ENCODE data around the gene GATB.

GATB gene

DNA sequence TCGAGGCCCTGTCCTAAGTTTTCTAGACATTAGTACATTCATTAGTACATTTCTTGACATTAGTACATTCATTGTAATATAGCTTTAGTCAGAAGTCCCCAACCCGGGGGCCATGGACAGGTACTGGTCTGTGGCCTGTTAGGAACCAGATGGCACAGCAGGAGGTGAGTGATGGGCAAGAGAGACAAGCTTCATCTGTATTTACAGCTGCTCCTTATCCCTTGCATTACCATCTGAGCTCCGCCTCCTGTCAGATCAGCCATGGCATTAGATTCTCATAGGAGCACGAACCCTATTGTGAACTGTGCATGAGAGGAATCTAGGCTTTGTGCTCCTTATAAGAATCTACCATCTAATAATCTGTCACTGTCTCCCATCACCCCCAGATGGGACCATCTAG, 48.0 kb downstream of the GATB start:
- Histone ChIP-seq H3K36me3 (ENCODE audit: insufficient read depth, low read length) (no peaks in the 10 kb centered on the region; the same call in 1 of the 2 replicates), H3K4me1 (ENCODE audit: insufficient read depth, low read length) (no peaks in the 10 kb centered on the region), H3K9ac (ENCODE audit: low read depth, low read length) (no peak overlapping the region), H3K9me3 (ENCODE audit: control insufficient read depth, insufficient read depth, low read length) (no peaks in the 10 kb centered on the region)

DNA sequence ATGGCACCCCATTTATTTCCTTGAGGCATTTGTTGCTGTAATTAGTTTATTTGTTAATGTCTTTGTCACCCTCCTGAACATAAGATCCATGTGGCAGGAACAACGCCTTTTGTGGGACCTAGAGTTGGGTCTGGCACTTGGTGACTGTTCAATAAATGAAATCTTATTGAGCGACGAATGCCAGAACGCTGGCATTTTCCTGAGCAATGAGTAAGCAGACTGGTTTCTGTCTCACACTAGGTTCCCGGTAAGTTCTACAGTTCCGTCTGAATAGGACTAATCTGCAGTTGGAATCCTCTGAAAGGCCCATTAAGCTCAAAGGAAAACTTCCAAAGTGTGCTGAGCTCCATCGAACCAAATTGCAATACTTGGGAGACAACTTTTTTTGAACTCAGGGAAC, 49.2 kb downstream of the GATB start:
- H3K9me3 ChIP-seq (ENCODE audit: control insufficient read depth, insufficient read depth, low read length), result no peaks in the 10 kb centered on the region
- H3K36me3 ChIP-seq (ENCODE audit: insufficient read depth, low read length), result no peaks in the 10 kb centered on the region; the same call in 1 of the 2 replicates
- H3K9ac ChIP-seq (ENCODE audit: low read depth, low read length), result no peak overlapping the region
- no peaks in the 10 kb centered on the region for H3K4me1 ChIP-seq (ENCODE audit: insufficient read depth, low read length)

GRCh38 chr4:151709587-151709986, 51.2 kb downstream of the GATB start:
- Histone ChIP-seq H3K9ac (ENCODE audit: low read depth, low read length) (no peak overlapping the region), H3K9me3 (ENCODE audit: control insufficient read depth, insufficient read depth, low read length) (no peaks in the 10 kb centered on the region), H3K36me3 (ENCODE audit: insufficient read depth, low read length) (no peaks in the 10 kb centered on the region; the same call in 1 of the 2 replicates), H3K4me1 (ENCODE audit: insufficient read depth, low read length) (no peaks in the 10 kb centered on the region)

- Histone ChIP-seq H3K4me1 (ENCODE audit: insufficient read depth, low read length) (no peaks in the 10 kb centered on the region), H3K9me3 (ENCODE audit: control insufficient read depth, insufficient read depth, low read length) (no peaks in the 10 kb centered on the region), H3K36me3 (ENCODE audit: insufficient read depth, low read length) (no peaks in the 10 kb centered on the region; the same call in 1 of the 2 replicates), H3K9ac (ENCODE audit: low read depth, low read length) (no peak overlapping the region)
Observed at GRCh38 chr4:151709071-151709470, 51.7 kb downstream of the GATB start.

- Histone ChIP-seq H3K9ac (ENCODE audit: low read depth, low read length) (no peak overlapping the region), H3K4me1 (ENCODE audit: insufficient read depth, low read length) (no peaks in the 10 kb centered on the region), H3K9me3 (ENCODE audit: control insufficient read depth, insufficient read depth, low read length) (no peaks in the 10 kb centered on the region), H3K36me3 (ENCODE audit: insufficient read depth, low read length) (no peaks in the 10 kb centered on the region; the same call in 1 of the 2 replicates)
Observed at GRCh38 chr4:151708100-151708499, 52.7 kb downstream of the GATB start.

GRCh38 chr4:151703401-151703800, 57.4 kb downstream of the GATB start:
- Histone ChIP-seq H3K9me3 (ENCODE audit: control insufficient read depth, insufficient read depth, low read length) (no peaks in the 10 kb centered on the region), H3K4me1 (ENCODE audit: insufficient read depth, low read length) (no peaks in the 10 kb centered on the region), H3K9ac (ENCODE audit: low read depth, low read length) (no peak overlapping the region), H3K36me3 (ENCODE audit: insufficient read depth, low read length) (no peaks in the 10 kb centered on the region; the same call in 1 of the 2 replicates)

- Histone ChIP-seq H3K36me3 (ENCODE audit: insufficient read depth, low read length) (no peaks in the 10 kb centered on the region; the same call in 1 of the 2 replicates), H3K9me3 (ENCODE audit: control insufficient read depth, insufficient read depth, low read length) (no peaks in the 10 kb centered on the region), H3K9ac (ENCODE audit: low read depth, low read length) (no peak overlapping the region), H3K4me1 (ENCODE audit: insufficient read depth, low read length) (no peaks in the 10 kb centered on the region)
Observed at GRCh38 chr4:151702256-151702655, 58.6 kb downstream of the GATB start.

- Histone ChIP-seq H3K36me3 (ENCODE audit: insufficient read depth, low read length) (no peaks in the 10 kb centered on the region; the same call in 1 of the 2 replicates), H3K9me3 (ENCODE audit: control insufficient read depth, insufficient read depth, low read length) (no peaks in the 10 kb centered on the region), H3K9ac (ENCODE audit: low read depth, low read length) (no peak overlapping the region), H3K4me1 (ENCODE audit: insufficient read depth, low read length) (no peaks in the 10 kb centered on the region)
Observed at GRCh38 chr4:151700566-151701316, 60.1 kb downstream of the GATB start.

- no peak overlapping the region for H3K9ac ChIP-seq (ENCODE audit: low read depth, low read length)
- no peaks in the 10 kb centered on the region for H3K9me3 ChIP-seq (ENCODE audit: control insufficient read depth, insufficient read depth, low read length)
- no peaks in the 10 kb centered on the region for H3K4me1 ChIP-seq (ENCODE audit: insufficient read depth, low read length)
- no peaks in the 10 kb centered on the region; the same call in 1 of the 2 replicates for H3K36me3 ChIP-seq (ENCODE audit: insufficient read depth, low read length)
Observed at GRCh38 chr4:151698213-151698612, 62.6 kb downstream of the GATB start.

DNA sequence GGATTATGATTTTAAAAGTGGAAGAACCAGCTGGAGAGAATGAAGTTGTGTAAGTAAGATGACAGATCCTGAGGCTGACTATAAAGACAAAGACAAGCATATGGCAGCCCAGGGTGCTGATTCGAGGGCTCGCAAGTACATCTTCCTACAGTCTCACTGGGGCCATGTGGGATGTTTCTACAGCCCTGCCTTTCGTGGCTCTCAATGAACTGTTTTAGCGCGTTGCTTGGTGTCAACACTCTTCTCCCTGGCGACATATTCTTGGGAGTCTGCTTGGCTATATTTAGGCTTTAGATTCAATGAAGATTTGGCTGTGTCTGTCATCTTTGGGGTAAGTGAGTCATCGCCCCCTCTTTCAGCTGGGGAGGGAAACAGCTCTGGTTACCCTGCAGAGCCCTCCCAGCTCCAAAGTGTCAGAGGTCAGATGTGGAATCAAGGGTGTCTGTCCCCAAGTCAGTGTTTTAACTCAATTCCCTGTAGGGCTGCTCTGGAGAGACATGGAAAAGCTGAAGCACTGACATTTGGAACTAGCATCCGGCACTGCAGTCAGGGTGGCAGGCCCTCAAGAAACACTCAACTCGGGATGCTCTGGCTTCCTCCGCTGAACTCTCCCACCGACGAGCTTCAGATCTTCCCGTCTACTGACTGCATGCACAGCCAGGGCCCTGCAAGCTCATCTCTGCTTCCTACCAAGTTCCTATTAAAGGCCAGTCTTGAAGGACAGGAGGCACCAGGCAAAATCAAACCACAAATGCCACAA, 65.7 kb downstream of the GATB start:
- Histone ChIP-seq H3K9me3 (ENCODE audit: control insufficient read depth, insufficient read depth, low read length) (no peaks in the 10 kb centered on the region), H3K36me3 (ENCODE audit: insufficient read depth, low read length) (no peaks in the 10 kb centered on the region; the same call in 1 of the 2 replicates), H3K4me1 (ENCODE audit: insufficient read depth, low read length) (peaks cover 4% of the 10 kb centered on the region; the same call in 1 of the 2 replicates), H3K9ac (ENCODE audit: low read depth, low read length) (no peak overlapping the region)

DNA sequence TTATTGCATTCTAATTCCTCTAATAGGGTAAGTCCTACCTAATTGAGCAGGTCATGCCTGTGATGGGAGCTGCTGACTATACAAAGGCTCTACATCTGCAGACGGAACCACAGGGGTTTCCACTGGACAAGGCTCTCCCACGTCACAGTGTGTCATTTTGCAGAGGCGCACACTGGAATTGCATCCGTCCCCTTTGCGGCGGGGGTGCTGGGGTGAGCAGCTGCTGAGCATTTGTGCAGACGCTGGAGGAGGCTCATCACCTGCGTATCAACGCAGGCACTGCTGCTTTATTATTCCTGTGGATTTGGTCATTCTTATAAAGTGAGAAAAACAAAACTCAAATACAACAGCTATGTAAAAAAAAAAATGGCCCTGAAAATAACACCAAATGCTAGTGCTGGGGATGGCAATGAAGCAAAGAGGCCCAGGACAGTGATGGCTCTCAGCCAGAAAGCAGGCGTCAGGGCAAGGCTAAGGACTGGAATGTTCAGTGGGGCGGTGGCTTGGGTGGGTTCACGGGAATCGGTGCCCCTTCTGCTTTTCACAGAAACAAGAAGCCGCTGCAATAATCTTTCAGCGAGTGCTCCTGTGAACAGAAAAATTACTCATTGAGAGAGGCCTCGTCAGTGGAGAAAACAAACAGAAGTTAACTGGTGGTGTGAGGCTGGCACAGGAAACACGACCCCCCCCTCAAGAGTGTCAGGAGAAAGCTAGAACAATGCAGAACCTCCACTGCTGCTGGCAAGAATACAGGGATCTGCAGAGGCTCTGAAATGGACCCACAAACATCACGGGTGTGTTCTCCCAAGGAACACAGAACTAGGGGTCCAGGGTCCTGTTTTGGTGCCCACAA, 67.8 kb downstream of the GATB start:
- Histone ChIP-seq H3K4me1 (ENCODE audit: insufficient read depth, low read length) (peaks cover 17% of the 10 kb centered on the region), H3K36me3 (ENCODE audit: insufficient read depth, low read length) (no peaks in the 10 kb centered on the region; the same call in 1 of the 2 replicates), H3K9ac (ENCODE audit: low read depth, low read length) (no peak overlapping the region), H3K9me3 (ENCODE audit: control insufficient read depth, insufficient read depth, low read length) (no peaks in the 10 kb centered on the region)

DNA sequence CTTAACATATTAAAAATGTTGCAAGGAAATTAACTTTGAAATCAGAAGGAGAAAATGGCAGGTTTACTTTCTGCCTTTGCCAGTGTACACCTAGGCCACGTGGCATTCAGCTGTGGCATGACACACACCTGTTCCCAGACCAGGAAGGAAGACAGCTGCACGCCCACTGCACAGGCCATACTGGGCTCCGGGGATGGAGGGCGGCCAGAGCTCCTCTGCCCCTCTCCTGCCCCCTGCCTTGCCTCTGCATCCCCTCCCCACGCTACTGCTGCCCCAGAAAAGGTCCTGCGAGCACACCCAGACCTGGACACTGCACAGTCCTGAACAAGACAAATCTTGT, 68.4 kb downstream of the GATB start:
- H3K4me1 ChIP-seq (ENCODE audit: insufficient read depth, low read length), result peaks cover 23% of the 10 kb centered on the region
- no peak overlapping the region for H3K9ac ChIP-seq (ENCODE audit: low read depth, low read length)
- H3K9me3 ChIP-seq (ENCODE audit: control insufficient read depth, insufficient read depth, low read length), result no peaks in the 10 kb centered on the region
- H3K36me3 ChIP-seq (ENCODE audit: insufficient read depth, low read length), result no peaks in the 10 kb centered on the region; the same call in 1 of the 2 replicates

GRCh38 chr4:151691639-151692442, 69.0 kb downstream of the GATB start:
- Histone ChIP-seq H3K9ac (ENCODE audit: low read depth, low read length) (no peak overlapping the region), H3K4me1 (ENCODE audit: insufficient read depth, low read length) (peaks cover 29% of the 10 kb centered on the region), H3K9me3 (ENCODE audit: control insufficient read depth, insufficient read depth, low read length) (no peaks in the 10 kb centered on the region), H3K36me3 (ENCODE audit: insufficient read depth, low read length) (no peaks in the 10 kb centered on the region; the same call in 1 of the 2 replicates)
